GM10266 (cell line): ENCODE data around the gene MMP8.

Source experiments
- DNase-seq: peaks from one replicate; pipeline ENCODE4 v3.0.0; 2012; ENCODE audit errors: extremely low spot score
- TF ChIP-seq, protein P1 (sequence below): IDR thresholded peaks from 2 replicates; pipeline ENCODE4 v1.5.1; 2012; ENCODE audit warnings: mild to moderate bottlenecking, low read depth; ENCODE audit not compliant: control insufficient read depth, insufficient read depth; ENCODE audit errors: missing control alignments

Gene MMP8

DNA sequence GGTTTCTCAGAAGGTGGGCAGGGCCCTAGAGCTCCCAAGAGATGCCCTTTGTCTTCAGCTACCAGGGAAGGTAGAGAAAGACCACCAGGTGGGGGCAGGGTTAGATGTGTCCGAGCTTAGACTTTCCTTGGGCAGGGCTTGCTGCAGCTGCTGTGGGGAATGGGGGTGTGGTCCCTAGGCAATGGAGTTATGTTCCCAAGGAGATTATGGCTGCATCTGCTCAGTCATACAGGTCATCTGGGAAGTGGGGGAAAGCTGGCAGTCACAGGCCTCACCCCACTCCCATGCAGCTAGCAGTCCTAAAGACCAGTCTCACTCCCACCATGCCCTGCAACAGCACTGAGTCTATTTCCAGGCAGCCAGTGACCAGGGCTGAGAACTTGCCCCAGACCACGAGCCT is 48.7 kb downstream of the MMP8 start:
- TF ChIP-seq, protein P1, sequence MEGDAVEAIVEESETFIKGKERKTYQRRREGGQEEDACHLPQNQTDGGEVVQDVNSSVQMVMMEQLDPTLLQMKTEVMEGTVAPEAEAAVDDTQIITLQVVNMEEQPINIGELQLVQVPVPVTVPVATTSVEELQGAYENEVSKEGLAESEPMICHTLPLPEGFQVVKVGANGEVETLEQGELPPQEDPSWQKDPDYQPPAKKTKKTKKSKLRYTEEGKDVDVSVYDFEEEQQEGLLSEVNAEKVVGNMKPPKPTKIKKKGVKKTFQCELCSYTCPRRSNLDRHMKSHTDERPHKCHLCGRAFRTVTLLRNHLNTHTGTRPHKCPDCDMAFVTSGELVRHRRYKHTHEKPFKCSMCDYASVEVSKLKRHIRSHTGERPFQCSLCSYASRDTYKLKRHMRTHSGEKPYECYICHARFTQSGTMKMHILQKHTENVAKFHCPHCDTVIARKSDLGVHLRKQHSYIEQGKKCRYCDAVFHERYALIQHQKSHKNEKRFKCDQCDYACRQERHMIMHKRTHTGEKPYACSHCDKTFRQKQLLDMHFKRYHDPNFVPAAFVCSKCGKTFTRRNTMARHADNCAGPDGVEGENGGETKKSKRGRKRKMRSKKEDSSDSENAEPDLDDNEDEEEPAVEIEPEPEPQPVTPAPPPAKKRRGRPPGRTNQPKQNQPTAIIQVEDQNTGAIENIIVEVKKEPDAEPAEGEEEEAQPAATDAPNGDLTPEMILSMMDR, result no peak
- DNase-seq, result no peak

DNA sequence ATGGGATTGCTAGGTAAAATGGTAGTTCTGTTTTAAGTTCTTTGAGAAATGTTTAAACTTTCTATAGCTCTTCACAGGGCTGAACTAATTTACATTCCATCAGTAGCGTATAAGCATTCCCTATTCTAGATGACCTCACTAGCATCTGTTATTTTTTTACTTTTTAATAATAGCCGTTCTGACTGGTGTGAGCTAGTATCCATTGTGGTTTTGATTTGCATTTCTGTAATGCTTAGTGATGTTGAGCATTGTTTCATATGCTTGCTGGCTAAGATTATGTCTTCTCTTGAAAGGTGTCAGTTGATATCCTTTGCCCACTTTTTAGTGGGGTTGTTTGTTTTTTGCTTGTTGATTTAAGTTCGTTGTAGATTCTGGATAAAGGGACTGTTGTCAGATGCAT is 55.1 kb downstream of the MMP8 start:
- no peak for DNase-seq
- TF ChIP-seq, protein P1, result no peak

DNA sequence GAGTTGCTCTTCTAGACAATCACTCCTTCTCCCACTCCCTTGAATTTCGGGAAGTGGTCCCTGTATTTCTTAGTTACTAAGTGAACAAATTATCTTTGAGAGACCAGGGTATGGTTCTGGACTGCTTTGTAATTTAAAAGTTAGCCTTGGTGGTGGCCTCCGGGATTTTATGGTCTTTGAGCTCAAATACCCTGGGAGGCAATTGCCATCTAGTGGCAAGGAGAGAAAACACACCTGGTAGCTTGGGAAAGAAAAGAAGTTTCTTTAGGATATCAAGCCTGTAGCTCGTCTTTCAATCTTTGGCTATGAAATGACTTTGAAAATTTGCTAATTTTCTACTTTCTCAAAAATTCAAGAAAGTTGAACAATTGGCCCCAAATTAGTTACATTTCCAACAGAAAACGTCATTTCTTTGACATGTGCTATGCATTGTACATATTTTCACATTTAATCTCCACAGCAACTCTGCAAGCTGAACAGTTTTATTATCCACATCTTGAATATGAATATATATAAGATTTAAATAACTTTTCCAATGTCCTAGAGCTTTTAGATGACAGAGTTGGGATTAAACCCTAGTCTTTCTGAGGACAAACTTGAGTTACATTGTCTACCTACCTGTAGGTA is 58.3 kb downstream of the MMP8 start:
- TF ChIP-seq, protein P1, result peak; percentile 73
- DNase-seq, result peak; percentile 50

DNA sequence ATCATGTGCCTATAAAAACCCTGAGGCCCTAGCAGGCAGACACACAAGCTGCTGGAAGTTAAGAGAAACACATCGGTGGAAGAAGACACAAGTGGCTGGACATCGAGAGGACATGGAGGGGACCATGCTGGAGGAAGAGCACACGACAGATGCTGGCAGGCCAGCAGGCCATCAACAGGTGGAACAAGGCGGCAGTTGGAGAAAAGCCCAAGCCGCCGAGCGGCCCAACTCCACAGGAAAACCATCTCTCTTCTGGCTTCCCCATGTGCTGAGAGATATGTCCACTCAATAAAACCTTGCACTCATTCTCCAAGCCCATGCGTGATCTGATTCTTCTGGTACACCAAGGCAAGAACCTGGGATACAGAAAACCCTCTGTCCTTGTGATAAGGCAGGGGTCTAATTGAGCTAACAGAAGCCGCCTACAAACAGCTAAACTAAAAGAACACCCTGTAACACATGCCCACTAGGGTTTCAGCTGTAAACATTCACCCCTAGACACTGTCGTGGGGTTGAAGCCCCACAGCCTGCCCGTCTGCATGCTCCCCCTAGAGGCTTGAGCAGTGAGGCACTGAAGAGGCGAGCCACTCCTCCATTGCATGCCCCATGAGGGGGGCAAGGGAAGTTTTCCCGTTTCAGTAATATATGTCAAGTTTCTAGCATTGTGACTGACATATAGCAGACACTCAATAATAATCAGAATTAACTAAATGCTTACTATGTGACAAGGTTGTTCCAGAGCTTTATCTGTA is 60.6 kb downstream of the MMP8 start:
- DNase-seq, result no peak
- TF ChIP-seq, protein P1, result peak; percentile 50

DNA sequence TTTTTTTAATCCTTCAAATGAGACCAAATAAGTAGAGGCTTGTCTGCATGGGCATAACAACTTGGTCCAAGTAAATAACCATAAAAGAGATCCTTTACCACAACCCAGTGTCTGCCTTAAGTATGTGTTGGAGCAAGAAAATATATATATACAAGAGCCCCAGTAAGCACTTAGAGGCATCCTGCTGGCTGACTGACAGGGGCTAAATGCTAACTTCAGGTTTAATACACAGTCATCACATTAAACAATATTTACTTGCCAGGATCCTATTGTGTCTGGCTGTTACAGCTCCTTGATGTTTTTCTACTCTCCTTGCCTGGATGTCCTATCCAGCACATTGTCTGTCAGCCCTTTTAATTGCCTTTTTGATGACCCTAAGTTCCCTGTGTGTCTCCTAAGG is 62.1 kb downstream of the MMP8 start:
- TF ChIP-seq, protein P1, result no peak
- no peak for DNase-seq
